A549 (cell line): Measurements from ENCODE around the gene KDELR3. TPM values are rescaled to one million over a fixed set of nuclear protein-coding genes. Genes with fewer than 3 reads are reported as not detected.

Experiments
- ATAC-seq, 2 experiments: fragments of 200-7000 bp in 1 of 2; fragments of >200 bp in 1 of 2; cut with Nextera tagmentation in 1 of 2; cut with Tn5 transposase in 1 of 2; 3 replicates each; pipeline versions ENCODE4 v1.8.0 to v1.9.1; 2018 to 2020; ENCODE audit warnings: mild to moderate bottlenecking in 1 of 2, moderate library complexity in 1 of 2
- CTCF ChIA-PET: fragments of 300-600 bp; sonication (Branson Sonifier 250); formaldehyde crosslinking; extraction: SDS; loops from one replicate; lab custom pipeline; 2021; ENCODE audit warnings: antibody characterized with exemption, inconsistent platforms; lab: Yijun Ruan, JAX
- POLR2A ChIA-PET: fragments of 350-600 bp; formaldehyde crosslinking; extraction: SDS; loops from one replicate; lab custom pipeline; 2021; ENCODE audit warnings: antibody characterized with exemption, inconsistent platforms; lab: Yijun Ruan, JAX
- DNase-seq, 2 experiments: peaks; one replicate each; pipeline versions ENCODE4 v3.0.0 to v3.0.0-alpha.2; 2011 to 2016; ENCODE audit warnings: low read depth in 1 of 2, low spot score in 1 of 2
- FAIRE-seq: peaks from 2 replicates; lab custom pipeline; 2011; peaks lifted over from hg19 to GRCh38; lab: Jason Lieb, UNC
- H3K27ac ChIP-seq, 2 experiments: fragments of >200 bp; sonication (Bioruptor Twin); formaldehyde crosslinking; 3 replicates each; pipeline ENCODE4 v1.5.1; 2016 to 2017
- H3K4me1 ChIP-seq: fragments of >200 bp; sonication (Bioruptor Twin); formaldehyde crosslinking; 3 replicates; pipeline ENCODE4 v1.6.1; 2016
- H3K4me2 ChIP-seq: fragments of >200 bp; sonication (Bioruptor Twin); formaldehyde crosslinking; 3 replicates; pipeline ENCODE4 v1.6.1; 2016
- H3K4me3 ChIP-seq: fragments of >200 bp; sonication (Bioruptor Twin); formaldehyde crosslinking; 3 replicates; pipeline ENCODE4 v1.5.1; 2016
- H3K9me3 ChIP-seq: fragments of >200 bp; sonication (Bioruptor Twin); formaldehyde crosslinking; 3 replicates; pipeline ENCODE4 v1.6.1; 2016
- CHD2 ChIP-seq: fragments of 150-350 bp; IDR thresholded peaks from 2 replicates; pipeline ENCODE4 v1.6.1; 2014; ENCODE audit warnings: low read length; ENCODE audit not compliant: partially characterized antibody
- CHD4 ChIP-seq: fragments of 200-600 bp; sonication (generic); IDR thresholded peaks from 2 replicates; pipeline ENCODE4 v1.6.1; 2016; ENCODE audit warnings: antibody characterized with exemption, mild to moderate bottlenecking, borderline replicate concordance
- FOSB ChIP-seq: fragments of 250-450 bp; sonication (Bioruptor Pico); IDR thresholded peaks from 2 replicates; pipeline ENCODE4 v1.5.0; 2020; ENCODE audit warnings: mild to moderate bottlenecking, moderate library complexity
- FOXS1 ChIP-seq: fragments of 250-450 bp; sonication (Bioruptor Pico); IDR thresholded peaks from 2 replicates; pipeline ENCODE4 v1.5.0; 2020; ENCODE audit warnings: mild to moderate bottlenecking, moderate library complexity
- HDAC2 ChIP-seq: fragments of 200-600 bp; sonication (generic); IDR thresholded peaks from 2 replicates; pipeline ENCODE4 v1.6.1; 2016
- HEYL ChIP-seq: fragments of 250-450 bp; sonication (Bioruptor Pico); IDR thresholded peaks from 2 replicates; pipeline ENCODE4 v1.8.0; 2021; ENCODE audit warnings: mild to moderate bottlenecking, moderate library complexity
- KDM5A ChIP-seq: fragments of 200-600 bp; sonication (generic); IDR thresholded peaks from 2 replicates; pipeline ENCODE4 v1.6.1; 2016; ENCODE audit warnings: antibody characterized with exemption, mild to moderate bottlenecking
- MAFK ChIP-seq: fragments of 450-650 bp; IDR thresholded peaks from 2 replicates; pipeline ENCODE4 v1.6.1; 2014; ENCODE audit not compliant: partially characterized antibody
- MYC ChIP-seq: IDR thresholded peaks from 2 replicates; pipeline ENCODE4 v1.6.1; 2012; ENCODE audit warnings: mild to moderate bottlenecking, inconsistent platforms, low read length, improper control_type of control experiment, borderline replicate concordance
- NPAS2 ChIP-seq: fragments of 250-450 bp; sonication (Bioruptor Pico); IDR thresholded peaks from 2 replicates; pipeline ENCODE4 v1.8.0; 2022; ENCODE audit warnings: mild to moderate bottlenecking, moderate library complexity, borderline replicate concordance
- NR3C1 ChIP-seq: fragments of >200 bp; sonication (Bioruptor Twin); formaldehyde crosslinking; IDR thresholded peaks from 3 replicates; pipeline ENCODE4 v1.6.1; 2017
- POLR2A ChIP-seq: IDR thresholded peaks from 2 replicates; pipeline ENCODE4 v1.6.1; 2012; ENCODE audit warnings: mild to moderate bottlenecking, low read length
- RAD21 ChIP-seq, 2 experiments: fragments of >200 bp in 1 of 2; sonication (Bioruptor Twin) in 1 of 2; formaldehyde crosslinking in 1 of 2; IDR thresholded peaks in 1 of 2; conservative IDR thresholded peaks in 1 of 2; 2 replicates in 1 of 2; 3 replicates in 1 of 2; pipeline ENCODE4 v1.6.1; 2012 to 2018; ENCODE audit warnings: inconsistent platforms in 1 of 2
- RARB ChIP-seq: fragments of 250-450 bp; sonication (Bioruptor Pico); IDR thresholded peaks from 2 replicates; pipeline ENCODE4 v1.8.0; 2021; ENCODE audit warnings: mild to moderate bottlenecking, moderate library complexity
- RFX5 ChIP-seq: fragments of 450-650 bp; IDR thresholded peaks from 2 replicates; pipeline ENCODE4 v1.7.1; 2014; ENCODE audit warnings: antibody characterized with exemption, mild to moderate bottlenecking, moderate library complexity
- SMC3 ChIP-seq: fragments of >200 bp; sonication (Bioruptor Twin); formaldehyde crosslinking; IDR thresholded peaks from 3 replicates; pipeline ENCODE4 v1.6.1; 2018; ENCODE audit warnings: inconsistent platforms
- ZSCAN20 ChIP-seq: fragments of 250-450 bp; sonication (Bioruptor Pico); IDR thresholded peaks from 2 replicates; pipeline ENCODE4 v1.8.0; 2022; ENCODE audit warnings: mild to moderate bottlenecking, moderate library complexity
- WGBS: methylation state at CpG from one replicate; pipeline ENCODE4 v1.1.6; 2017; ENCODE audit errors: missing lambda C conversion rate; 5-methylcytosine and 5-hydroxymethylcytosine counted together
- polyA plus RNA-seq, 4 experiments: library from polyadenylated mRNA; depleted of rRNA in 3 of 4; stranded (reverse); fragments of >200 nt; fragmentation: RNase III in 1 of 4; extraction: RNeasy Plus Mini Kit Qiagen cat#74134 plus additional on column Dnase treatment in 1 of 4; gene quantifications; 2 replicates in 3 of 4; 3 replicates in 1 of 4; pipeline ENCODE4 v1.2.3, GENCODE V29; 2011 to 2017
- TF ChIP-seq, protein P1 (sequence below): IDR thresholded peaks from 2 replicates; pipeline ENCODE4 v1.6.1; 2012; ENCODE audit warnings: low read depth, borderline replicate concordance
- TF ChIP-seq, protein P2 (sequence below): fragments of 150-350 bp; IDR thresholded peaks from 2 replicates; pipeline ENCODE4 v1.6.1; 2014; ENCODE audit warnings: low read depth, mild to moderate bottlenecking, low read length
- TF ChIP-seq, protein P3 (sequence below): fragments of 200-600 bp; sonication (generic); IDR thresholded peaks from 2 replicates; pipeline ENCODE4 v1.6.1; 2016; ENCODE audit warnings: antibody characterized with exemption, mild to moderate bottlenecking, moderate library complexity
- TF ChIP-seq, protein P4 (sequence below): fragments of 250-450 bp; sonication (Bioruptor Pico); IDR thresholded peaks from 2 replicates; pipeline ENCODE4 v1.5.0; 2020; ENCODE audit warnings: low read depth, mild to moderate bottlenecking, moderate library complexity
- TF ChIP-seq, protein P5 (sequence below): IDR thresholded peaks from 2 replicates; pipeline ENCODE4 v1.6.1; 2012

The KDELR3 gene
- polyA plus RNA-seq, 2 of the 4 experiments (the other 2 are of a cell fraction) = 12.2 to 32.8 TPM

DNA sequence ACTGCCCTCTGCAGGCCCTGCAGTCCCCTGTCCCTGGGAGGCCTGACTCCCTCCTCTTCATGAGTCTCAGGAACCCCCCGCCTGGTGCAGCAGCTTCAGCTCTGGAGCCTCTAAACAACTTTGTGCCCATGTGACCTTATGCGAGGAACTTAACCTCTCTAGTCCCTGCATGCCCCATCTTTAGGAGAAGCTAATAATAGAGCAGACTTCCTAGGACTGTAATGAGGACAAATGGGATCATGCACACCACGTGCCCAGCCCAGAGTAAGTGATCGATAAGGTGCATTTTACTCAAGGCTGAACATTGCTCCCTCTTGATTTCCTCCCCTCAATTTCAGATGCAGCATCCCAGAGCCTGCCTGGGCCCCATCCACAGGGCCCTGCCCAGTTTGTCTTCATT is 31.9 kb upstream of the KDELR3 start:
- 50% methylated on average over 4 of the region's 4 CpGs for WGBS
- Histone ChIP-seq H3K4me2 (no peak overlapping the region), H3K9me3 (no peaks in the 10 kb centered on the region), H3K27ac (no peak overlapping the region), H3K4me3 (no peak overlapping the region), H3K4me1 (no peaks in the 10 kb centered on the region)
- 0 out of 6 replicates have a peak, but pooled peaks of 1 of the 2 experiments have one; percentile 33 for ATAC-seq
- ChIA-PET CTCF (no interaction called here), POLR2A (no interaction called here)
- TF ChIP-seq RFX5 (no peak), MAFK (no peak), KDM5A (no peak), FOXS1 (CRISPR knock-in tag) (no peak), NPAS2 (CRISPR knock-in tag) (no peak), HEYL (CRISPR knock-in tag) (no peak), NR3C1 (no peak), CHD2 (no peak), ZSCAN20 (CRISPR knock-in tag) (no peak)
- TF ChIP-seq, protein P1, sequence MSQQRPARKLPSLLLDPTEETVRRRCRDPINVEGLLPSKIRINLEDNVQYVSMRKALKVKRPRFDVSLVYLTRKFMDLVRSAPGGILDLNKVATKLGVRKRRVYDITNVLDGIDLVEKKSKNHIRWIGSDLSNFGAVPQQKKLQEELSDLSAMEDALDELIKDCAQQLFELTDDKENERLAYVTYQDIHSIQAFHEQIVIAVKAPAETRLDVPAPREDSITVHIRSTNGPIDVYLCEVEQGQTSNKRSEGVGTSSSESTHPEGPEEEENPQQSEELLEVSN = no peak
- TF ChIP-seq, protein P2, sequence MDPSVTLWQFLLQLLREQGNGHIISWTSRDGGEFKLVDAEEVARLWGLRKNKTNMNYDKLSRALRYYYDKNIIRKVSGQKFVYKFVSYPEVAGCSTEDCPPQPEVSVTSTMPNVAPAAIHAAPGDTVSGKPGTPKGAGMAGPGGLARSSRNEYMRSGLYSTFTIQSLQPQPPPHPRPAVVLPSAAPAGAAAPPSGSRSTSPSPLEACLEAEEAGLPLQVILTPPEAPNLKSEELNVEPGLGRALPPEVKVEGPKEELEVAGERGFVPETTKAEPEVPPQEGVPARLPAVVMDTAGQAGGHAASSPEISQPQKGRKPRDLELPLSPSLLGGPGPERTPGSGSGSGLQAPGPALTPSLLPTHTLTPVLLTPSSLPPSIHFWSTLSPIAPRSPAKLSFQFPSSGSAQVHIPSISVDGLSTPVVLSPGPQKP = no peak
- TF ChIP-seq, protein P3, sequence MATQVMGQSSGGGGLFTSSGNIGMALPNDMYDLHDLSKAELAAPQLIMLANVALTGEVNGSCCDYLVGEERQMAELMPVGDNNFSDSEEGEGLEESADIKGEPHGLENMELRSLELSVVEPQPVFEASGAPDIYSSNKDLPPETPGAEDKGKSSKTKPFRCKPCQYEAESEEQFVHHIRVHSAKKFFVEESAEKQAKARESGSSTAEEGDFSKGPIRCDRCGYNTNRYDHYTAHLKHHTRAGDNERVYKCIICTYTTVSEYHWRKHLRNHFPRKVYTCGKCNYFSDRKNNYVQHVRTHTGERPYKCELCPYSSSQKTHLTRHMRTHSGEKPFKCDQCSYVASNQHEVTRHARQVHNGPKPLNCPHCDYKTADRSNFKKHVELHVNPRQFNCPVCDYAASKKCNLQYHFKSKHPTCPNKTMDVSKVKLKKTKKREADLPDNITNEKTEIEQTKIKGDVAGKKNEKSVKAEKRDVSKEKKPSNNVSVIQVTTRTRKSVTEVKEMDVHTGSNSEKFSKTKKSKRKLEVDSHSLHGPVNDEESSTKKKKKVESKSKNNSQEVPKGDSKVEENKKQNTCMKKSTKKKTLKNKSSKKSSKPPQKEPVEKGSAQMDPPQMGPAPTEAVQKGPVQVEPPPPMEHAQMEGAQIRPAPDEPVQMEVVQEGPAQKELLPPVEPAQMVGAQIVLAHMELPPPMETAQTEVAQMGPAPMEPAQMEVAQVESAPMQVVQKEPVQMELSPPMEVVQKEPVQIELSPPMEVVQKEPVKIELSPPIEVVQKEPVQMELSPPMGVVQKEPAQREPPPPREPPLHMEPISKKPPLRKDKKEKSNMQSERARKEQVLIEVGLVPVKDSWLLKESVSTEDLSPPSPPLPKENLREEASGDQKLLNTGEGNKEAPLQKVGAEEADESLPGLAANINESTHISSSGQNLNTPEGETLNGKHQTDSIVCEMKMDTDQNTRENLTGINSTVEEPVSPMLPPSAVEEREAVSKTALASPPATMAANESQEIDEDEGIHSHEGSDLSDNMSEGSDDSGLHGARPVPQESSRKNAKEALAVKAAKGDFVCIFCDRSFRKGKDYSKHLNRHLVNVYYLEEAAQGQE = no peak
- TF ChIP-seq, protein P4, sequence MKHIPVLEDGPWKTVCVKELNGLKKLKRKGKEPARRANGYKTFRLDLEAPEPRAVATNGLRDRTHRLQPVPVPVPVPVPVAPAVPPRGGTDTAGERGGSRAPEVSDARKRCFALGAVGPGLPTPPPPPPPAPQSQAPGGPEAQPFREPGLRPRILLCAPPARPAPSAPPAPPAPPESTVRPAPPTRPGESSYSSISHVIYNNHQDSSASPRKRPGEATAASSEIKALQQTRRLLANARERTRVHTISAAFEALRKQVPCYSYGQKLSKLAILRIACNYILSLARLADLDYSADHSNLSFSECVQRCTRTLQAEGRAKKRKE (CRISPR knock-in tag) = no peak
- no peak for FAIRE-seq
- no peak for DNase-seq

DNA sequence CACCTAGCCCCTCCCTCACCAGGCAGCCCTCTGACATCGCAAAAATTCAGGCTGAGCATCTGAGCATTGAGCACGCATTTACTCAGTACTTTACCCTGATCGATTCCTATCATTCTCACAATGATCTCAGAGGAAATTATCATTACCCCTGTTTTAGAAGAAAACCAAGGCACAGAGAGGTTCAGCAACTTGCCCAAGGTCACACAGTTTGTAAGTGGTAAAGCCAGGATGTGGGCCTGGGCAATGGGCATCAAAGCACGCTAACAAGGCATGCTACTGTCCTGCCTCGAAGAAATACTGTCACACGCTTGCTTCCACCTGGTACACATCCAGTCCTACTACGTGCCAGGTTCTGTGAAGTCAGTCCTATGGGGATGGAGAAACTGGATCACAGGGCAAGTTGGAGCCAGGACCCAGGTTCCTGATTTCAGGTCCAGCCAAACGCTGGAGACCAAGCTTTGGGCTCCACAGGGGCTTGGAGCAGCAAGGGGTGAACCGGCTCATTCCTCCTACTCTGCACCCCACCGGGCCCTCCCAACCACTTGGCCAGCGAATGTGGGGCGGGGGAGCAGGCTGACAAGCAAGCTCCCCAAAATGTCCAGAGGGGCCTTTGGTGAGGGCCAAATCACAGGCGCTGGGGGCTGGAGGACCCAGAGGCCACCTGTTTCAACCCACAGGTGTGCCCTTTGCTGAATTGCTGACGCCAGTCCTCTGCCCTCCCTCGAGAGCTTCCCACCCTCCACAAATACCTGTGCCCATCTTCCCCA is 31.1 kb upstream of the KDELR3 start:
- 83% methylated on average over 13 of the region's 15 CpGs for WGBS
- DNase-seq (no peak), ATAC-seq (no peak), FAIRE-seq (no peak)
- Histone ChIP-seq H3K4me3 (no peak overlapping the region), H3K4me1 (no peaks in the 10 kb centered on the region), H3K4me2 (no peak overlapping the region), H3K27ac (no peak overlapping the region), H3K9me3 (no peaks in the 10 kb centered on the region)
- no peak for TF ChIP-seq FOXS1 (CRISPR knock-in tag)
- TF ChIP-seq HDAC2 = no peak
- no peak for TF ChIP-seq SMC3
- TF ChIP-seq NPAS2 (CRISPR knock-in tag) = no peak
- POLR2A ChIA-PET = no interaction called here
- CTCF ChIA-PET = no interaction called here

DNA sequence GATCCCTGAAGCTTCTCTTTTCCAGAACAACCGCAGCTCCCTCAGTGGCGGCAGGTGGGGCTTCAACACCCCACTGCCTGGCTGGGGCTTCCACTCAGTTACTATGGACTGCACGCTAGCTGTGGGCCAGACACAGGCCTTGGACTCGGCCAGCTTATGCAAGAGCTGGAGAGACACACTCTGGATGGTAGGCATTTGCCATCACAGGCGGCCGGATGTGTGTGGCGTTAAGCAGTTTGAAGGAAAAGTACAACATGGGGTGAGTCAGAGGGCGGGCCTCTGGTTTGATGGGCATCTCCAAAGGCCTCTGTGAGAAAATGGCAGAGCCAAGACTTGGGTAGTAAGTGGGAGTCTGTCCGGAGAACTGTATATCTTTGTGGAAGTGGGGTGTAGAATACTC is 30.5 kb upstream of the KDELR3 start:
- ATAC-seq = no peak
- FAIRE-seq = no peak
- H3K27ac ChIP-seq = no peak overlapping the region
- no peak overlapping the region for H3K4me2 ChIP-seq
- no peak overlapping the region for H3K4me3 ChIP-seq
- WGBS = 82% methylated on average over 6 of the region's 9 CpGs
- no peaks in the 10 kb centered on the region for H3K4me1 ChIP-seq
- POLR2A ChIA-PET = no interaction called here
- no peaks in the 10 kb centered on the region for H3K9me3 ChIP-seq
- CTCF ChIA-PET = no interaction called here
- DNase-seq = no peak
- TF ChIP-seq MAFK (no peak), HEYL (CRISPR knock-in tag) (no peak), MYC (no peak), RAD21 (conservative IDR thresholded peaks at IDR 0.05 in 1 of 2, IDR thresholded peaks at IDR 0.05 in 1 of 2) (no peak), RARB (CRISPR knock-in tag) (no peak), NPAS2 (CRISPR knock-in tag) (no peak), POLR2A (no peak), FOSB (CRISPR knock-in tag) (no peak), CHD4 (no peak)
- TF ChIP-seq, protein P5, sequence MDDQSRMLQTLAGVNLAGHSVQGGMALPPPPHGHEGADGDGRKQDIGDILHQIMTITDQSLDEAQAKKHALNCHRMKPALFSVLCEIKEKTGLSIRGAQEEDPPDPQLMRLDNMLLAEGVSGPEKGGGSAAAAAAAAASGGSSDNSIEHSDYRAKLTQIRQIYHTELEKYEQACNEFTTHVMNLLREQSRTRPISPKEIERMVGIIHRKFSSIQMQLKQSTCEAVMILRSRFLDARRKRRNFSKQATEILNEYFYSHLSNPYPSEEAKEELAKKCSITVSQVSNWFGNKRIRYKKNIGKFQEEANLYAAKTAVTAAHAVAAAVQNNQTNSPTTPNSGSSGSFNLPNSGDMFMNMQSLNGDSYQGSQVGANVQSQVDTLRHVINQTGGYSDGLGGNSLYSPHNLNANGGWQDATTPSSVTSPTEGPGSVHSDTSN = no peak
- TF ChIP-seq, protein P2 = no peak
